ENCODE results near the gene FBXL13. TPM values are rescaled to one million over a fixed set of nuclear protein-coding genes. Genes with fewer than 3 reads are reported as not detected.

Gene FBXL13
- total and polyA plus RNA-seq, 2 of the 8 experiments (the other 6 are each of a cell fraction or from before 2014, with no cell fraction given): 1.2 to 2.8 TPM

DNA sequence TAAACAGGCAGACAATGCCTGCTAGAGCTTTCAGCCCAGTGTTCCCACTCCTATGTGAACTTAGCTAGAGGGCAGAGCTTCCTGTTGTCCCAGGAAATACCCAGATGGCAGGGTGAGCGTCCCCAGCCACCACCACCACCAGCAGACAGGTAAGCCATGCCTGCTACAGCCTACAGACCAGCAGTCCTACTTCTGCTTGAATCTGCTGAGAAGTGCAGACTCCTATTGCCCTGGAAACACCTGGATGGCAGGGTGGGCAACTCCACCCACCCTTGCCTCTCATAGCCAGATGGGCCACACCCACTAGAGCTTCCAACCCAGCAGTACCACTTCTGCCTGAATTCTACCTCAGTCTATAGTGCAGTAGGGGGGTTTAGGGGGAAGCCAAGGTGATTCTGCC, 64.4 kb downstream of the FBXL13 start (continued):
- TF ChIP-seq, protein P1, sequence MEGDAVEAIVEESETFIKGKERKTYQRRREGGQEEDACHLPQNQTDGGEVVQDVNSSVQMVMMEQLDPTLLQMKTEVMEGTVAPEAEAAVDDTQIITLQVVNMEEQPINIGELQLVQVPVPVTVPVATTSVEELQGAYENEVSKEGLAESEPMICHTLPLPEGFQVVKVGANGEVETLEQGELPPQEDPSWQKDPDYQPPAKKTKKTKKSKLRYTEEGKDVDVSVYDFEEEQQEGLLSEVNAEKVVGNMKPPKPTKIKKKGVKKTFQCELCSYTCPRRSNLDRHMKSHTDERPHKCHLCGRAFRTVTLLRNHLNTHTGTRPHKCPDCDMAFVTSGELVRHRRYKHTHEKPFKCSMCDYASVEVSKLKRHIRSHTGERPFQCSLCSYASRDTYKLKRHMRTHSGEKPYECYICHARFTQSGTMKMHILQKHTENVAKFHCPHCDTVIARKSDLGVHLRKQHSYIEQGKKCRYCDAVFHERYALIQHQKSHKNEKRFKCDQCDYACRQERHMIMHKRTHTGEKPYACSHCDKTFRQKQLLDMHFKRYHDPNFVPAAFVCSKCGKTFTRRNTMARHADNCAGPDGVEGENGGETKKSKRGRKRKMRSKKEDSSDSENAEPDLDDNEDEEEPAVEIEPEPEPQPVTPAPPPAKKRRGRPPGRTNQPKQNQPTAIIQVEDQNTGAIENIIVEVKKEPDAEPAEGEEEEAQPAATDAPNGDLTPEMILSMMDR (IDR thresholded peaks at IDR 0.05; ENCODE audit: control extremely low read depth in 1 of 3, insufficient read depth in 1 of 3, low read depth in 1 of 3, low read length in 3 of 3): no peak
- TF ChIP-seq, protein P2, sequence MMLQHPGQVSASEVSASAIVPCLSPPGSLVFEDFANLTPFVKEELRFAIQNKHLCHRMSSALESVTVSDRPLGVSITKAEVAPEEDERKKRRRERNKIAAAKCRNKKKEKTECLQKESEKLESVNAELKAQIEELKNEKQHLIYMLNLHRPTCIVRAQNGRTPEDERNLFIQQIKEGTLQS (IDR thresholded peaks at IDR 0.05; ENCODE audit: insufficient read depth, low read depth, low read length): no peak
- no peak for TF ChIP-seq ZNF274 (IDR thresholded peaks at IDR 0.05; ENCODE audit: borderline replicate concordance, extremely low read depth, low read length)
- TF ChIP-seq, protein P3, sequence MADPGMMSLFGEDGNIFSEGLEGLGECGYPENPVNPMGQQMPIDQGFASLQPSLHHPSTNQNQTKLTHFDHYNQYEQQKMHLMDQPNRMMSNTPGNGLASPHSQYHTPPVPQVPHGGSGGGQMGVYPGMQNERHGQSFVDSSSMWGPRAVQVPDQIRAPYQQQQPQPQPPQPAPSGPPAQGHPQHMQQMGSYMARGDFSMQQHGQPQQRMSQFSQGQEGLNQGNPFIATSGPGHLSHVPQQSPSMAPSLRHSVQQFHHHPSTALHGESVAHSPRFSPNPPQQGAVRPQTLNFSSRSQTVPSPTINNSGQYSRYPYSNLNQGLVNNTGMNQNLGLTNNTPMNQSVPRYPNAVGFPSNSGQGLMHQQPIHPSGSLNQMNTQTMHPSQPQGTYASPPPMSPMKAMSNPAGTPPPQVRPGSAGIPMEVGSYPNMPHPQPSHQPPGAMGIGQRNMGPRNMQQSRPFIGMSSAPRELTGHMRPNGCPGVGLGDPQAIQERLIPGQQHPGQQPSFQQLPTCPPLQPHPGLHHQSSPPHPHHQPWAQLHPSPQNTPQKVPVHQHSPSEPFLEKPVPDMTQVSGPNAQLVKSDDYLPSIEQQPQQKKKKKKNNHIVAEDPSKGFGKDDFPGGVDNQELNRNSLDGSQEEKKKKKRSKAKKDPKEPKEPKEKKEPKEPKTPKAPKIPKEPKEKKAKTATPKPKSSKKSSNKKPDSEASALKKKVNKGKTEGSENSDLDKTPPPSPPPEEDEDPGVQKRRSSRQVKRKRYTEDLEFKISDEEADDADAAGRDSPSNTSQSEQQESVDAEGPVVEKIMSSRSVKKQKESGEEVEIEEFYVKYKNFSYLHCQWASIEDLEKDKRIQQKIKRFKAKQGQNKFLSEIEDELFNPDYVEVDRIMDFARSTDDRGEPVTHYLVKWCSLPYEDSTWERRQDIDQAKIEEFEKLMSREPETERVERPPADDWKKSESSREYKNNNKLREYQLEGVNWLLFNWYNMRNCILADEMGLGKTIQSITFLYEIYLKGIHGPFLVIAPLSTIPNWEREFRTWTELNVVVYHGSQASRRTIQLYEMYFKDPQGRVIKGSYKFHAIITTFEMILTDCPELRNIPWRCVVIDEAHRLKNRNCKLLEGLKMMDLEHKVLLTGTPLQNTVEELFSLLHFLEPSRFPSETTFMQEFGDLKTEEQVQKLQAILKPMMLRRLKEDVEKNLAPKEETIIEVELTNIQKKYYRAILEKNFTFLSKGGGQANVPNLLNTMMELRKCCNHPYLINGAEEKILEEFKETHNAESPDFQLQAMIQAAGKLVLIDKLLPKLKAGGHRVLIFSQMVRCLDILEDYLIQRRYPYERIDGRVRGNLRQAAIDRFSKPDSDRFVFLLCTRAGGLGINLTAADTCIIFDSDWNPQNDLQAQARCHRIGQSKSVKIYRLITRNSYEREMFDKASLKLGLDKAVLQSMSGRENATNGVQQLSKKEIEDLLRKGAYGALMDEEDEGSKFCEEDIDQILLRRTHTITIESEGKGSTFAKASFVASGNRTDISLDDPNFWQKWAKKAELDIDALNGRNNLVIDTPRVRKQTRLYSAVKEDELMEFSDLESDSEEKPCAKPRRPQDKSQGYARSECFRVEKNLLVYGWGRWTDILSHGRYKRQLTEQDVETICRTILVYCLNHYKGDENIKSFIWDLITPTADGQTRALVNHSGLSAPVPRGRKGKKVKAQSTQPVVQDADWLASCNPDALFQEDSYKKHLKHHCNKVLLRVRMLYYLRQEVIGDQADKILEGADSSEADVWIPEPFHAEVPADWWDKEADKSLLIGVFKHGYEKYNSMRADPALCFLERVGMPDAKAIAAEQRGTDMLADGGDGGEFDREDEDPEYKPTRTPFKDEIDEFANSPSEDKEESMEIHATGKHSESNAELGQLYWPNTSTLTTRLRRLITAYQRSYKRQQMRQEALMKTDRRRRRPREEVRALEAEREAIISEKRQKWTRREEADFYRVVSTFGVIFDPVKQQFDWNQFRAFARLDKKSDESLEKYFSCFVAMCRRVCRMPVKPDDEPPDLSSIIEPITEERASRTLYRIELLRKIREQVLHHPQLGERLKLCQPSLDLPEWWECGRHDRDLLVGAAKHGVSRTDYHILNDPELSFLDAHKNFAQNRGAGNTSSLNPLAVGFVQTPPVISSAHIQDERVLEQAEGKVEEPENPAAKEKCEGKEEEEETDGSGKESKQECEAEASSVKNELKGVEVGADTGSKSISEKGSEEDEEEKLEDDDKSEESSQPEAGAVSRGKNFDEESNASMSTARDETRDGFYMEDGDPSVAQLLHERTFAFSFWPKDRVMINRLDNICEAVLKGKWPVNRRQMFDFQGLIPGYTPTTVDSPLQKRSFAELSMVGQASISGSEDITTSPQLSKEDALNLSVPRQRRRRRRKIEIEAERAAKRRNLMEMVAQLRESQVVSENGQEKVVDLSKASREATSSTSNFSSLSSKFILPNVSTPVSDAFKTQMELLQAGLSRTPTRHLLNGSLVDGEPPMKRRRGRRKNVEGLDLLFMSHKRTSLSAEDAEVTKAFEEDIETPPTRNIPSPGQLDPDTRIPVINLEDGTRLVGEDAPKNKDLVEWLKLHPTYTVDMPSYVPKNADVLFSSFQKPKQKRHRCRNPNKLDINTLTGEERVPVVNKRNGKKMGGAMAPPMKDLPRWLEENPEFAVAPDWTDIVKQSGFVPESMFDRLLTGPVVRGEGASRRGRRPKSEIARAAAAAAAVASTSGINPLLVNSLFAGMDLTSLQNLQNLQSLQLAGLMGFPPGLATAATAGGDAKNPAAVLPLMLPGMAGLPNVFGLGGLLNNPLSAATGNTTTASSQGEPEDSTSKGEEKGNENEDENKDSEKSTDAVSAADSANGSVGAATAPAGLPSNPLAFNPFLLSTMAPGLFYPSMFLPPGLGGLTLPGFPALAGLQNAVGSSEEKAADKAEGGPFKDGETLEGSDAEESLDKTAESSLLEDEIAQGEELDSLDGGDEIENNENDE (IDR thresholded peaks at IDR 0.05; ENCODE audit: insufficient replicate concordance, low read length): no peak

All from H1 (cell line).